ENCODE data around the gene CABLES1.

DNA sequence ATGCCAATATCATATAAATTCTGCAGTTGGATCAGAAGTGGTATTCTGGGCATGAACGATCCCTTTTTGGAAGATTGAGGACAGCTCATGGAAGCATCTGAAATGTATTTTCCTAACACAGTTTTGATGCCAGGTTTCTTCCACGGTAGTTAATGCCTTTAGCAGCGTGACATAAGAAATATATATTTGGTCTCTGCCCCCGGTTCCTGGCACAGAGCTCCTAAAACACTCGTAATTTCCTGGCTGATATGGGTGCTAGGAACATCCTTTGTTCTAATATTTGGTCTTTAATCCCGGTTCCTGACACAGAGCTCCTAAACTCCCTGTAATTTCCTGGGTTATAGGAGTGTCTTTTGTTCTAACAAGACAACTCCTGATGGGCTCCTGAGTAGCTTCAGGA lies 8.2 kb upstream of the CABLES1 start:
- no peak for TF ChIP-seq FOXM1 (IDR thresholded peaks at IDR 0.05; ENCODE audit: borderline replicate concordance)
- TF ChIP-seq HDGF (IDR thresholded peaks at IDR 0.05; ENCODE audit: borderline replicate concordance) = no peak
